GM15510 (cell line): Measurements from ENCODE around the gene DDB1.
A peak's percentile ranks its signal among the peaks of the same experiment; 100 is the strongest.

Source experiments
- POLR2A ChIP-seq: IDR thresholded peaks from 3 replicates; pipeline ENCODE4 v1.6.1; 2011; ENCODE audit warnings: borderline replicate concordance; ENCODE audit not compliant: insufficient read length; ENCODE audit errors: extremely low read depth

DDB1 gene

GRCh38 chr11:61333550-61334433 lies 887 bp upstream of the DDB1 start:
- TF ChIP-seq POLR2A: peak; percentile 11

- no peak for TF ChIP-seq POLR2A
Observed at GRCh38 chr11:61332281-61332796, 566 bp downstream of the DDB1 start.

GRCh38 chr11:61331651-61332050 lies 1.3 kb downstream of the DDB1 start:
- TF ChIP-seq POLR2A: no peak

GRCh38 chr11:61329871-61330270 lies 3.0 kb downstream of the DDB1 start:
- no peak for TF ChIP-seq POLR2A

DNA sequence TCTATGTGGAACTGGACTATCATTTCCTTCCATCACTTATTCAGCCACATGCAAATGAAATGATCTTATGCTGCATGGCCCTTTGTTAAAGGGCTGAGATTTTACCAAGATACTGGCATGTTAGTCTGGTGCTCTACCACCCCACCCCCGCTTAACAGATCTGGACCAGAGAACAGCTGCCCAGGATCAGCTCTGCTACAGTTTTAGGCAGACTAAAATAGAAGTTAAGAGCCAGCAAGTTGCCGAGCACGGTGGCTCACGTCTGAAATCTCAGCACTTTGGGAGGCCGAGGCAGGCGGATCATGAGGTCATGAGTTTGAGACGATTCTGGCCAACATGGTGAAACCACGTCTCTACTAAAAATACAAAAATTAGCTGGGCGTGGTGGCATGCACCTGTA lies 4.6 kb downstream of the DDB1 start:
- no peak for TF ChIP-seq POLR2A

DNA sequence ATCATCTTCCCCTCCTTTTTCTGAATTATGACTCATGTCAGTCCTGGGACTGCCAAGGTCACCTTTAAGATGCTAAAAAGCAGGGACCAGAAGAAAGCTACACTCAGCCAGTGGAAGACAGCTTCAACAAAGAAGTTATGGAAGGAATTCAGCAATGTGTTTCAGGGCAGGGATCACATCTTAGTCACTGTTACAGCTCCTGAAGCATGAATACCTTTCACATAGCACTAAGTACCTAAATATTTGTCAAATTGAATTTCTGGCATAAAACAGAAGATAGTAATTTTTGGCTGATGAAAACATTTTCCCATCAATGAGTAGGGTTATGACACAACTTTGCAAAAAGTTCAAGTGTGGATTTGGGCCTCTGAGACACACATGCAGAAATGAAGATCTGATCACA lies 5.2 kb downstream of the DDB1 start:
- TF ChIP-seq POLR2A: no peak

DNA sequence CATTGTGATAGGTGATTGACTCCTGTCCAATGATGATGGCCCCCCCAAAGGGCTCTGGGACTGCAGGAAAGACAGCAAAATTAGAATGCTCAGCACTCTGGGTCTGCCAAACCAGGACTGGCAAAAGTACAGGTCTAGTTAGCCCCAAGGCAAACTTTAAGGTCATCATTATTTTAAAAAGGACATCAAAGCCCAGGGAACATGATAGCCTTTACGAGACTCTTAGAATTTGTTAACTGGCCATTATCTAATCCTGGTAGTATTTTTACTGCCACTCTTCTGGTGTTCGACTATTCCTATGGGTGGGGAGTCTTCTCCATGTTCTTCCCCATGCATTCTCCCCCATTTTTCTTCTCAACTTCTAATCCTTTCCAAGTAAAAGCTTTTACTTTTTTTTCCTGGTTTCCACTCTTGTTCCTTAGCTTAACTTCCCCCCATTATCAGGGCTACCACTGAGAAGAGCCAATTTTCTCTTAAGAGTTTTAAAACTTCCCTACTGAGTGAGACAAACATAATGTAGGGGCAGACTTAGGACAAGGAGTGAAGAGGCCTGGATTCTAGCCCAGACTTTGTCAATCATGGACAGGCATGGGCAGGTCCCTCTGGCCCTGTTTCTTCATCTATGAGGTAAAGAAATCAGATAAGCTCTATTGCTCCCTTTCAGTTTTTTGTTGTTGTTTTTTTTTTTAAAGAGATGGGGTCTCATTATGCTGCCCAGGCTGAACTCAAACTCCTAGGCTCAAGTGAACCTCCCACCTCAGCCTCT lies 7.1 kb downstream of the DDB1 start:
- no peak for TF ChIP-seq POLR2A

GRCh38 chr11:61315260-61315659 lies 17.6 kb downstream of the DDB1 start:
- no peak for TF ChIP-seq POLR2A

DNA sequence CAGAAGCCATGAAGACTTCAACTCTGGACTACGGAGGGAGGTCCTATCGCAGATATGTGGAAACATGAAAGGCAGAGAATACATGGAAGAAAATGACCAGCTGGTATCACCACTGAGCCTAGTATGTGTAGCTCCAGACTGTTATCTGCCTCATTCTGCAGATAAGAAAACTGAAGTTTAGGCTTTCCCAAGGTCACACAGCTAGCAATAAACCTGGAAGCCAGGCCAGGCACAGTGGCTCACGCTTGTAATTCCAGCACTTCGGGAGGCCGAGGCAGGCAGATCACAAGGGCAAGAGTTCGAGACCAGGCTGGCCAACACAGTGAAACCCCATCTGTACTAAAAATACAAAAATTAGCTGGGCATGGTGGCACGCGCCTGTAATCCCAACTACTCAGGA lies 22.2 kb downstream of the DDB1 start:
- no peak for TF ChIP-seq POLR2A

GRCh38 chr11:61309739-61310138 lies 23.2 kb downstream of the DDB1 start:
- TF ChIP-seq POLR2A: no peak

DNA sequence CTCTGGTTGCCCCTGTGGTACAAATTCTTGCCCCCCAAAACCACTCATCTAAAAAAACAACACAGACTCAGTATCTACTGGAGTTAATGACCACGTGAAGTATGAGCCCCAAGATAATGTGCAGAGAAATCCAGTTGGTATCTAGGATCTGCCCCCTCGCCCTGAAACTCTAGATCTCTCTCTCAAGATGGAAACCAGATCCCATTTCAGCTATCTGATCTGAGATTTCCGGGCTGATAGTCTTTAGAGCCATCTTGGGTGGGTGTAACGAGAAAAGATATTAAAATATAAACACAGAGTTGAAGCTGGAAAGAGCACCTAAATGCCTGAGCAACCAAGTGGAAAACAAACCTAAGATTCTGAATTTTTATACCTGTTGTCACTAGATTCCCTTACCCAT lies 23.8 kb downstream of the DDB1 start:
- TF ChIP-seq POLR2A: no peak

DNA sequence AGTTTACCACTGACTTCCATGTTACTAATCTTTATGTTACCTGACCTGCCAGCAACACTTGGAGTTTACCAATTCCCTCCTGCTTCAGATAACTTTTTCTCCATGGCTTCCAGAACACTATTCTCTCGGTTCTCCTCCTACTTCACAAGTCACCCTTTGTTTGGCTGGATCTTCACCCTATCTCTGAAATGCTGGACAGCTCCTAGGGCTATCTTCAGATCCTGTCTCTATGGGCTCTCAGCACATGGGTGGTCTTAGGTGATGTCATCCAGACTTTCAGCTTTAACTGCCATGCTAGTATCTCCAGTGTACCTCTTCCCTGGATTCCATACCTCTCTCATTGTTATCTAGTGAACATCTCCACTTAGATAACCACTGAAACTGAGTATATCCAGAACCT lies 25.6 kb downstream of the DDB1 start:
- no peak for TF ChIP-seq POLR2A

DNA sequence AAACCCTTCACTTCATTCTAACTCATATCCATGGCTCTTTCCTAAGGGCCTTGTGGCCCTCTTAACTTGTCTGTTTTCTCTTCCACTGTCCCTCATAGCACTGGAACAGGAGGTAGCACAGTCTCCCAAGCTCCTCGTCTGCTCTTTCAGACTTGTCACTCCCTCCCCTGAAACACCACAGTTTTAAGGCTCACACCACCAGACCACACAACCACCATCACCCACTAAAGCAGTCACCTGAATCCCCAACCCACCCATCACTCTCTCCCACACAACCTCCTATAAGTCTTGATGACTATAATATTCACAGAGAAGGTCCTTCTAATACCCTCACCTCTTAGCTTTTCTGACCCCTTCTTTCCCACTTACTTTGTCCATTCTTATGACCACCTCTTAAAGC lies 26.7 kb downstream of the DDB1 start:
- TF ChIP-seq POLR2A: no peak

- no peak for TF ChIP-seq POLR2A
Observed at GRCh38 chr11:61305417-61305816, 27.5 kb downstream of the DDB1 start.

GRCh38 chr11:61303725-61304124 lies 29.2 kb downstream of the DDB1 start:
- no peak for TF ChIP-seq POLR2A

- no peak for TF ChIP-seq POLR2A
Observed at GRCh38 chr11:61302550-61302949, 30.4 kb downstream of the DDB1 start.

- TF ChIP-seq POLR2A: no peak
Observed at GRCh38 chr11:61298663-61299244, 34.2 kb downstream of the DDB1 start.
